A549 (cell line): ENCODE data around the gene AADAC.

Experiments used
- CBX2 ChIP-seq: fragments of 200-600 bp; sonication (generic); IDR thresholded peaks from 2 replicates; pipeline ENCODE4 v1.6.1; 2016; ENCODE audit warnings: low read depth, mild to moderate bottlenecking, borderline replicate concordance
- CBX8 ChIP-seq: fragments of 200-600 bp; sonication (generic); IDR thresholded peaks from 2 replicates; pipeline ENCODE4 v1.6.1; 2016
- CEBPB ChIP-seq, 2 experiments: fragments of >200 bp in 1 of 2; sonication (Bioruptor Twin) in 1 of 2; formaldehyde crosslinking in 1 of 2; IDR thresholded peaks; 2 replicates each; pipeline ENCODE4 v1.6.1; 2012 to 2016
- CHD2 ChIP-seq: fragments of 150-350 bp; IDR thresholded peaks from 2 replicates; pipeline ENCODE4 v1.6.1; 2014; ENCODE audit warnings: low read length; ENCODE audit not compliant: partially characterized antibody
- EP300 ChIP-seq, 2 experiments: fragments of >200 bp; sonication (Bioruptor Twin); formaldehyde crosslinking; IDR thresholded peaks; 2 replicates in 1 of 2; 3 replicates in 1 of 2; pipeline ENCODE4 v1.6.1; 2016 to 2017
- POLR2A ChIP-seq: IDR thresholded peaks from 2 replicates; pipeline ENCODE4 v1.6.1; 2012; ENCODE audit warnings: mild to moderate bottlenecking, low read length
- RAD21 ChIP-seq, 2 experiments: fragments of >200 bp in 1 of 2; sonication (Bioruptor Twin) in 1 of 2; formaldehyde crosslinking in 1 of 2; IDR thresholded peaks in 1 of 2; conservative IDR thresholded peaks in 1 of 2; 2 replicates in 1 of 2; 3 replicates in 1 of 2; pipeline ENCODE4 v1.6.1; 2012 to 2018; ENCODE audit warnings: inconsistent platforms in 1 of 2
- TF ChIP-seq, protein P1 (sequence below): fragments of >200 bp; sonication (Bioruptor Twin); formaldehyde crosslinking; IDR thresholded peaks from 3 replicates; pipeline ENCODE4 v1.5.1; 2016
- TF ChIP-seq, protein P2 (sequence below): fragments of 450-650 bp; IDR thresholded peaks from 2 replicates; pipeline ENCODE4 v1.6.1; 2014; ENCODE audit warnings: antibody characterized with exemption

DNA sequence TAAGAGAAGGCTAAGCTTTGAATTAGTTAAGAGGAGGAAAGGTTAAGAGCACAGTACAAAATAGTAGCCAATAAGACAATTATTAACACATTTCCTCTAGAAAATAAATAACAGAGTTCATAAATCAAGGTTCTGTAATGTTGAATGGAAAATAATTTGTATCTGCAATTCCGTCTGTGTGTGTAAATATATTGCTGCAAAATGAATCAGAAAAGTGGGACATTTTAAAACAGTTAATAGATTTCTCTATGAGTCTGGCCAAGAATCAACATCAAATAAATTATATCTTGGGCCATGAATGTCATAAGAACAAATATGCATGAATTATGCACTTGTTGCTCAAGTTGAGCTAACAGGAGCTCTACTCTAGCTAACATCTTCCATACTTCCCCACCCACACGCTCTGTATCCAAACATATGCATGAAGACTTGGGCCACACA is 45.3 kb downstream of the AADAC start:
- TF ChIP-seq CBX8 (no peak), POLR2A (no peak), EP300 (IDR thresholded peaks at IDR 0.05) (peak; percentile 46 to 65; a peak in 3 of 5 replicates), CHD2 (no peak), CBX2 (no peak), CEBPB (IDR thresholded peaks at IDR 0.05) (peak; percentile 78 to 79), RAD21 (conservative IDR thresholded peaks at IDR 0.05 in 1 of 2, IDR thresholded peaks at IDR 0.05 in 1 of 2) (no peak)
- TF ChIP-seq, protein P1, sequence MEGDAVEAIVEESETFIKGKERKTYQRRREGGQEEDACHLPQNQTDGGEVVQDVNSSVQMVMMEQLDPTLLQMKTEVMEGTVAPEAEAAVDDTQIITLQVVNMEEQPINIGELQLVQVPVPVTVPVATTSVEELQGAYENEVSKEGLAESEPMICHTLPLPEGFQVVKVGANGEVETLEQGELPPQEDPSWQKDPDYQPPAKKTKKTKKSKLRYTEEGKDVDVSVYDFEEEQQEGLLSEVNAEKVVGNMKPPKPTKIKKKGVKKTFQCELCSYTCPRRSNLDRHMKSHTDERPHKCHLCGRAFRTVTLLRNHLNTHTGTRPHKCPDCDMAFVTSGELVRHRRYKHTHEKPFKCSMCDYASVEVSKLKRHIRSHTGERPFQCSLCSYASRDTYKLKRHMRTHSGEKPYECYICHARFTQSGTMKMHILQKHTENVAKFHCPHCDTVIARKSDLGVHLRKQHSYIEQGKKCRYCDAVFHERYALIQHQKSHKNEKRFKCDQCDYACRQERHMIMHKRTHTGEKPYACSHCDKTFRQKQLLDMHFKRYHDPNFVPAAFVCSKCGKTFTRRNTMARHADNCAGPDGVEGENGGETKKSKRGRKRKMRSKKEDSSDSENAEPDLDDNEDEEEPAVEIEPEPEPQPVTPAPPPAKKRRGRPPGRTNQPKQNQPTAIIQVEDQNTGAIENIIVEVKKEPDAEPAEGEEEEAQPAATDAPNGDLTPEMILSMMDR = no peak
- TF ChIP-seq, protein P2, sequence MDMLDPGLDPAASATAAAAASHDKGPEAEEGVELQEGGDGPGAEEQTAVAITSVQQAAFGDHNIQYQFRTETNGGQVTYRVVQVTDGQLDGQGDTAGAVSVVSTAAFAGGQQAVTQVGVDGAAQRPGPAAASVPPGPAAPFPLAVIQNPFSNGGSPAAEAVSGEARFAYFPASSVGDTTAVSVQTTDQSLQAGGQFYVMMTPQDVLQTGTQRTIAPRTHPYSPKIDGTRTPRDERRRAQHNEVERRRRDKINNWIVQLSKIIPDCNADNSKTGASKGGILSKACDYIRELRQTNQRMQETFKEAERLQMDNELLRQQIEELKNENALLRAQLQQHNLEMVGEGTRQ = no peak
